GM10266 (cell line): ENCODE data around the gene PTPRJ.

Experiments used
- DNase-seq: peaks from one replicate; pipeline ENCODE4 v3.0.0; 2012; ENCODE audit errors: extremely low spot score
- CTCF ChIP-seq: IDR thresholded peaks from 2 replicates; pipeline ENCODE4 v1.5.1; 2012; ENCODE audit warnings: mild to moderate bottlenecking, low read depth; ENCODE audit not compliant: control insufficient read depth, insufficient read depth; ENCODE audit errors: missing control alignments

The PTPRJ gene

DNA sequence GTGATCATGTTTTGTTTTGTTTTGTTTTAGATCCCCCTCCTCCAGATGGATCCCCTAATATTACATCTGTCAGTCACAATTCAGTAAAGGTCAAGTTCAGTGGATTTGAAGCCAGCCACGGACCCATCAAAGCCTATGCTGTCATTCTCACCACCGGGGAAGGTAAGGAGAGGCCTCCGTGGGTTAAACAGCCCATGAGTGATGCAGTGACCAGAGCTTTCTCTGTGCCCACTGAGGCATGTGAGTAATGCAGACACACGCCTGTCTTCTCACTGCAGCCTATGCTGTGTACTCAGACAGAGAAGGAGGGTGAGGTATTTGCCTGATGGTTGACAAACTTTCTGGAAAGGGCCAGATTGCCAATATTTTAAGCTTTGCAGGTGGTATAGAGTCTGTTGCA, 162.5 kb downstream of the PTPRJ start:
- DNase-seq = no peak
- TF ChIP-seq CTCF = no peak

DNA sequence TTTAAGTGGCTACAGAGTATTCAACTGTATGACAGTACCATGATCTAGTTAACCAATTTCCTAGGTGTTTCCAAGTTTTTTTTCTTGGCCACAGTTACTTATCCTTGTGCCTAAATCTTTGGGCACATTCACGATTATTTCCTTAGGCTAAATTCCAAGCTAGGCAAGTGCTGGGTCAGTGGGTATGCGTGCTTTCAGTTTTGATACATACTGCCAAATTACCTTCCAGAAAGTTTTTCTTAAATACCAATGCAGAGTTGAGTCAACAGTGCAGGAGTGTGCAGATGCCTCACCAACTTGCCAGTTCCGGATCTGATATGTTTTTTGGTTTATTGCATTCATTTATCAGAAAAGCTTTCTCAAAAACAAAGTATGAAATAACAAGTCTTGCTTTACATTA, 168.4 kb downstream of the PTPRJ start:
- no peak for DNase-seq
- no peak for TF ChIP-seq CTCF

DNA sequence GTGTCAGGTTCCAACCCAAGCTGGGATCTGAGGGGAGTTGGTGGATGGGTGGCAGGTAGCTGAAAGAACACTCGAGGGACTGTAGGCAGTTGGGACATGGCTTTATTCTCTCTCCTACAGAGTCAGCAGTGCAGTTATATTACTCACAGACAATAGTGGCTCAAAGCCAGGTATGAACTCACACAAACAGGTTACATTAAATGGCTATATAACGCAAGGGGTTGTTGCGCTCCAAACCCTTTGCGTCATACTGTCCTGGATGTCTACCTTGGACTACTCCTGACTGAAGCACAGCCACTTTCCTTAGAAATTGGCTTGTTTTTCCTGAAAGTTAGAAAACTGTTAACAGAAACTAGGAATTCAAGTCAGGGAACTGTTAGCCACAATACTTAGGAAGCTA, 169.9 kb downstream of the PTPRJ start:
- no peak for DNase-seq
- no peak for TF ChIP-seq CTCF

DNA sequence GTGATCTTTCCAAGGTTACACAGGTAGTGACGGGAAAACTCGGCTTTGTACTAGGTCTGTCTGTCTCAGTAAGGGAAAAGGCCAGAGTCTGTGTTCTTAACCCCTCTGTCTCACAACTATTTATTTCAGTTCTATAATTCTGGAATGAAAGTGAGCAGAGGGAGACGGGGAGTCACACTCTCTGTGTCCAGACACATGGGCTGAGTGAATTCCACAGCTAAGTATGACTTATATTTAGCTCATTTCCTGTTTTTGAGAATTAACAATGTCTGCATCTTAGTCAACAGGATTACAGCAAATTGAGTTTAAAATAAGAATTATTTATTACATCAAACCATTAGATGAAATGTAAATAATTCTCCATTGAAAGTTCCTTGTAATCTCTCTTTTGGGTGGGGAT, 173.8 kb downstream of the PTPRJ start:
- no peak for DNase-seq
- TF ChIP-seq CTCF = no peak

DNA sequence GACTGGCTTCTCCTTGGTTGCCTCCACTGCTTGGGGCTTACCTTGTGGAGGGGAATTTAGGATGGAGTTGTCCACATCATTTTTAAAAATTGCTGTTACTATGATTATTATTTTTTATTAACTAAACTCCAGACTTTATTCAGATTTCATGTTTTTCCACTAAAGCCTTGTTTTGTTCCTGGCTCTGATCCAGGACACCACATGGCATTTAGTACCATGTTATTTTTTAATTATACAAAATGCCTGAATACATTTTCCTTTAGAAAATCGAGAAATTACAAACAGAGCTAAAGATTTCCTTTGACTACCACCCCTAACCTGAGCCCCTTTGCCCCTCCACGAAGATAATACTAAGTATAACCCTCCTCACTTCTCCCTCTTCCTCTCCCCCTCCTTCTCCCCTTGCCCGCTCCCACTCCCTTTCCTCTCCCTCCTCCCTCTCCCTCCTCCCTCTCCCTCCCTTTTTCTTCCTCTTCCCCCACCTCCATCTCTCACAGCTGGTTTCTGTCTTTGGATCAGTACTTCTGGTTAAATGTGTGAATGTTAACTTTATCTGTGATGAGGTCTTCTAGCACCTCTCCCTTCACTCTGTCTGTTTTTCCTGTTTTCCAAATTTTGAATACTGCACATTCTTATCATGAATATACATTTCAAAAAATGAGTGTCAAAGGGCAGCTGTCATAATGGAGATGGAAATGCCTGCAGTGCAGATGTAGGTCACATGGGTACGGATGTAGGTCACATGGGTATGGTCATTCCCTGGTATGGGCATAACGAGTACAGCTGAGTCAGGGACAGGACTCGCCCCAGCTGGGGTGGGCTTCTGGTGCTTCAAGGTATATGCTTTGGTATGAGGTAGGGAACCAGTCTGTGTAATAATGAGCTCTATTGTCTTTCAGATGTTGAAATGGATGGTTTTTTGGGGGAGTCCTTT, 181.9 kb downstream of the PTPRJ start:
- no peak for TF ChIP-seq CTCF
- DNase-seq = no peak

- DNase-seq = no peak
- TF ChIP-seq CTCF = no peak
These were observed 182.5 kb downstream of the PTPRJ start for GRCh38 chr11:48162885-48163268.

DNA sequence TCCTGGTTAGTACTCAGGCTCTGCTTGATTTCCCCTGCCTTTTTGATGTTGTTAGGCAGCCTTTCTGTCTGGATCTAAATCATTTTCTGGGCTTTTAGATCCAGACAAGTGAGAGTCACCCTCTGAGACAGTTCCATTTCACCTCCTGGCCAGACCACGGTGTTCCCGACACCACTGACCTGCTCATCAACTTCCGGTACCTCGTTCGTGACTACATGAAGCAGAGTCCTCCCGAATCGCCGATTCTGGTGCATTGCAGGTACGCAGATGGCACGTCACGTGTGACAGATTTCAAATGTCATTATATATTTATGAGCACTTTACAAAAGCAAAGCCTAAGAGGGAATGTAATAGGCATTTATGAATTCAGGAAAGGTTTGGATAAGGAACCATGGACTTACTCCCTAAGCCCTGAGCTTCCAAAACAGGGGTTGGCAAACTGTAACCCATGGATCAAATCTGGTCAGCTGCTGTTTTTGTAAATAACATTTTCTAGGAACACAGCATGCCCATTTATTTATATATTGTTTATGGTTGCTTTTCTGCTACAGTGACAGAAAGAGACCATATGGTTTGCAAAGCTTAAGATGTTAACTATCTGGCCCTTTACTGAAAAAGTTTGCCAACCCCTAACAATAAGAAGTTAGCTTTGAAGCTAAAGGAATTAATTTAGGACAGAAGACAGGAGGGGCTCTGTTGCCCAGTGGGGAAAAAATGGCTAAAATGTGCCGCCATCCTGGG, 183.2 kb downstream of the PTPRJ start:
- no peak for TF ChIP-seq CTCF
- no peak for DNase-seq
